Pons (tissue), 1 donor: ENCODE measurements around the gene LRRK1.

Experiments used
- DNase-seq: peaks from one replicate; pipeline ENCODE4 v3.0.0-alpha.2; 2016; ENCODE audit warnings: low spot score

Gene LRRK1, protein sequence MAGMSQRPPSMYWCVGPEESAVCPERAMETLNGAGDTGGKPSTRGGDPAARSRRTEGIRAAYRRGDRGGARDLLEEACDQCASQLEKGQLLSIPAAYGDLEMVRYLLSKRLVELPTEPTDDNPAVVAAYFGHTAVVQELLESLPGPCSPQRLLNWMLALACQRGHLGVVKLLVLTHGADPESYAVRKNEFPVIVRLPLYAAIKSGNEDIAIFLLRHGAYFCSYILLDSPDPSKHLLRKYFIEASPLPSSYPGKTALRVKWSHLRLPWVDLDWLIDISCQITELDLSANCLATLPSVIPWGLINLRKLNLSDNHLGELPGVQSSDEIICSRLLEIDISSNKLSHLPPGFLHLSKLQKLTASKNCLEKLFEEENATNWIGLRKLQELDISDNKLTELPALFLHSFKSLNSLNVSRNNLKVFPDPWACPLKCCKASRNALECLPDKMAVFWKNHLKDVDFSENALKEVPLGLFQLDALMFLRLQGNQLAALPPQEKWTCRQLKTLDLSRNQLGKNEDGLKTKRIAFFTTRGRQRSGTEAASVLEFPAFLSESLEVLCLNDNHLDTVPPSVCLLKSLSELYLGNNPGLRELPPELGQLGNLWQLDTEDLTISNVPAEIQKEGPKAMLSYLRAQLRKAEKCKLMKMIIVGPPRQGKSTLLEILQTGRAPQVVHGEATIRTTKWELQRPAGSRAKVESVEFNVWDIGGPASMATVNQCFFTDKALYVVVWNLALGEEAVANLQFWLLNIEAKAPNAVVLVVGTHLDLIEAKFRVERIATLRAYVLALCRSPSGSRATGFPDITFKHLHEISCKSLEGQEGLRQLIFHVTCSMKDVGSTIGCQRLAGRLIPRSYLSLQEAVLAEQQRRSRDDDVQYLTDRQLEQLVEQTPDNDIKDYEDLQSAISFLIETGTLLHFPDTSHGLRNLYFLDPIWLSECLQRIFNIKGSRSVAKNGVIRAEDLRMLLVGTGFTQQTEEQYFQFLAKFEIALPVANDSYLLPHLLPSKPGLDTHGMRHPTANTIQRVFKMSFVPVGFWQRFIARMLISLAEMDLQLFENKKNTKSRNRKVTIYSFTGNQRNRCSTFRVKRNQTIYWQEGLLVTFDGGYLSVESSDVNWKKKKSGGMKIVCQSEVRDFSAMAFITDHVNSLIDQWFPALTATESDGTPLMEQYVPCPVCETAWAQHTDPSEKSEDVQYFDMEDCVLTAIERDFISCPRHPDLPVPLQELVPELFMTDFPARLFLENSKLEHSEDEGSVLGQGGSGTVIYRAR (N-terminal part only)

DNA sequence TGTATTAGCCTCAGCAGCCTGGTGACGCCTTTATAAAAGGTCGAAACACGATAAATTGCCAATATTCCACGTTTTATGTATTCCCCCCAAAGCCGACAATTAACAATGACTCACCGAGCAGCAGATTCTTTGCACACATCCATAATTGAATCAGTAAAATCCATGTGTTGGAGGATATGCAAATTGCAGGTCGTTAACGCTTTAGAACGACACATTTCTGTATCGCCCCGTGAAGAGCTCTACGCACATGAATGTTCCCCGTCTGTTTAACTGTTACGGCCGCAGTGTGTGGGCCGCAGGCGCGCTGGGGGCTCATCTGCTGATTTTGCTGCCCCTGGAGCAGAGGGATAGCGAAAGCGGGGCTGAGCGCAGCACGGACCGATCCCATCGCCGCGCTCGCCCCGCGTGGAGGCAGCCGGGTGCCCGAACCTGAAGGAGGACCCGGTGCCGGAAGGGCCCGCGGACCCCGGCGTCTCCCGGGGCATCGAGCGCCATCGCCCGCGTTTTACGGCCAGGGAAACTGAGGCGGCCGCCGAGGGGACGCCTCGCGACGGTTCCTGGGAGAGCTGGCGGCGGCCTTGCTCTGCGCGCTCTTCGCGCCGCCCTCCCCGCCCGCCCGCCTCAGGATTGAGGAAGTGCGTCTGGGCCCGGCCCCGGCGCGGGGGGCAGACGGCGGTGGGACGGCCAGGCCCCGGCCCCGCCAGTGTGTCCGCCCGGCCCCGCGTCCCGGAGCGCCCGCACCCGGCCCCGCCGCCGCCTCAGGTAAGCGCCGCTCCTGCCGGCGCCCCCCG, at the start of gene LRRK1:
TSS of gene LRRK1 (plus strand) at position 668 of the 791 bp plus-strand sequence. CDS start 5,276 bp downstream, outside the sequence.
- no peak for DNase-seq

DNA sequence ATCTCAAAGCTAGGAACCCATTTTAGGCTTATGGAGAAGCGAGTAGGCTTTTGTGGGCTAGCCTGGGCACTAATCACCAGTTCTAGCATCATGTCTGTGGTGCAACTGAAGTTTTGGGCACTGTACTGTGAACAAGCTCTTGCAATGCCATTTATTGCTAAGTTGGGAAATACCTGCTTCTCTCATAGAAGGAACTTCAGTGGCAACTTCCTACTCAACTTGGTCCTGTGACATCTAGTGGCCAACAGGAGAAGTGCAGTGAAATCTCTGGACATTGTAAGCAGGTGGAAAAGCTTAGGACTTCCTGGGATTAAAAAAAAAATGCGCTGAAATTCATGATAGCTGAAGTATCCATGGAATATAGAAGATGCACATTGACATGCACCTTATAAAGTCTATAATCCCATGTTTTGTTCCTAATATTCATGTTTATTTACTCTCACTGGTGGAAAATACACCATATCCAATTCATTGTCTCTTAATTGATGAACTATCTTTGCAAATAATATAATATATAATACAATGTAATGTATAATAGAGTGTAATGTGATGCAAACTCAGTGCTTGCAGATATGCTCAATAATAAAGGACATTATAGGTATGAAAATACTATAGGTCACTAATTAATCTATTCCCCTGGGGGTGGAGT, 46.0 kb upstream of the LRRK1 start:
- DNase-seq, result peak; percentile 93

DNA sequence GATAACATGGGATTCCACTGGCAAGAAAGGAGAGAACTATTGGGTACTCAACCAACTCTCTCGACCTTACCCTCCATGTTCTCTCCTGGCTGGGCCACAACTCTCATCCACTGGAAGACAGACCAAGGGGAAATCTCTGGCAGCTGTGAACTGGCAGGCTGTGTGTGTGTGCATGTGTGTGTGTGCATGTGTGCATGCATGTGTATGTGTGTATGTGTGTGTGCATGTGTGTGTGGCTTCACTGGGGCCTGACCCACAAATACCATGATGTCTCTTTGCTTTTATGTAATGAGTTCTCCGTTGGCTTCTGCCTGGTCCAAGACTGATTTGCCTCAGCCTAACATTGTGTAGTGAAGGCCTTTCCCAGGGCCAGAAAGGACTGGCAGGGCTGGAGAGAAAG, 43.7 kb upstream of the LRRK1 start:
- DNase-seq, result no peak

DNA sequence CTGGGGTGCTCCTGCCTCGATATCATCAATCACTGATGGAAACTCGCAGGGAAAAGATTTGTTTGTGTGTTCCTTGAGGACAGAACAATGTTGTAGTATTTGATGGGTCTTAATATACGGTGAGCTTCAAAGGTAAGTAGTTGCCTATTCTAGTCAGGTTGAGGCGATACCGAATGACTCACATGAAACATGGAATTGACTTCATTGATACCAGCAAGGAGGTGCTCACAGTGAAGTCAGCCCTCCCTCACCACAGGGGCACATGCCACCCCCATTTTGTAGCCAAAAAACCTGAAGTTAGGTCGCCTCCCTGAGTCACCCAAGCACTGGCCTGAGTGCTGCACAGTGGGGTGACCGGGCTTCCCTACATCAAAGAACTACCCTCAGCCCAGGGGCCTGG, 43.2 kb upstream of the LRRK1 start:
- no peak for DNase-seq

DNA sequence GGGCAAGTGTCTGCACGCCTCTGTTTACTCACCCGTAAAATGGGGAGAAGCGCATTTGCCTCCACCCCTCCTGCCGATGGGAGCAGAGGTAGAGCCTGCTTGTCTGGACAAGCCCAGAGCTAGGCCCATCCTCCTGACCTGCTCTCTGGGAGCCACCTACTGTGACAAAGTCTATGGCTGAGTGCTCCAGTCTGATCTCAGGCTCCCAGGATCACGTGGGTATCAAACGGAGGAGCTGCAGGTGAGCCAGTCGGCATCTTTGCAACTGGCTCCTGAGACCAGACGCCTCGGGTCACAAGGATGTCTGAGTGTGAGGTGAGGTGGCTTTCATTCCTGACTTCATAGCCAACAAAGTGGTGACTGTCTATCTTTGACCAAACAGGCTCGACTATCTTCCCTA, 41.6 kb upstream of the LRRK1 start:
- no peak for DNase-seq

DNA sequence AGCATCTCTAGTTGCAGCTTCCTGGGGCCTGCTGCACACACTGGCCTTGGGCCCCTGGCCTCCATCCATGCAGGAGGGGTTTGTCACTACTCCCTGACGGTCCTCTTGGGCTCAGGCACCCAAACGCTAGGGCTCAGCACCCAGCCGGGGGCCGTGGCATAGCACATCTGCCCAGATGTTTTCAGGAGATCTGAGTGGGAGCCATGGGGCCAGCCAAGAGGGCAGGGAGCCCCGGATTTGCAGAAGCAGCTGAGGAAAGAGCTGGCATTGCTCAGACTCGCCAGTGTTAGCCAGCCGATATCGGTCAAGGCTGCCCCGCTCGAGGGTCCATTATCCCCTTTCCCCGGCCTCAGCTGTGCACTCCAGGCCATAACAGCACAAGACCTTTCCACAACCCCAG, 41.0 kb upstream of the LRRK1 start:
- DNase-seq, result no peak

DNA sequence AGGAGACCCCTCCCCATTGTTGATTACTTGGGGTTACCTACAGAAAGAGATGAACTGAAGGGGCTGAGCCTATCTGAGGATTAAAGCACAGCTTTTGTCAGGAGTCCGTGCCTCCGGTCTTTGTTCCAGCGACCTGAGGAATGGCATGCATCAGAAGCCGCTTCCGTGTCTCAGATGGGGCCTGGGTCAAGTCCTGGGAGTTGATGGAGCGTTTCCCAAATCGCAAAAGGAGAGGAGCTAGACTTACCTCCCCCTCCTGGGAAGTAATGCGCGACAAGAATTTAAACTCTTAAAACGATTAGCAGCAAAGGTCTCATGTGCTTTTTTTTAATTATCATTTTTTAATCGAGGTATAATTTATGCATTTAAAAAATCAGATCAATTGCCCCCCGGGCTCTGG, 40.5 kb upstream of the LRRK1 start:
- no peak for DNase-seq

DNA sequence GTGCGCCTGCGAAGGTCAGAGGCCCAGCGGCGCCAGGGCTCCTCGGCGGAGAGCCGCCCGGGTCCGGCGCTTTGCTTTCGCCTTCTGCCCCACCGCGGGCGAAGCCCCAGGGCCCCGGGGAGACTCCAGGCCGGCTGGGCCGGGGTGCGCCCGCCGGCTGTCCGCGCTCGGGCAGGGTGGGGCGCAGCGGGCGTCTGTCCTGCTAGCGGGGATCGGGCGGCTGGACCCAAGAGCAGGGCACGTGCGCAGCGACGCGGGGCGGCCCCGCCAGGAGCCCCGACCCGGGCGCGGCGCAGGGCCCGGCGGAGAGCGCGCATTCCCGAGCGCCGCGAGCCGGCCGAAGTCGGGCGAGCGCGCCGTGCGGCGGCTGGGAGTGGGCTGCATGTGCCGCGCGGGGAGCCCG, 40.1 kb upstream of the LRRK1 start:
- no peak for DNase-seq

DNA sequence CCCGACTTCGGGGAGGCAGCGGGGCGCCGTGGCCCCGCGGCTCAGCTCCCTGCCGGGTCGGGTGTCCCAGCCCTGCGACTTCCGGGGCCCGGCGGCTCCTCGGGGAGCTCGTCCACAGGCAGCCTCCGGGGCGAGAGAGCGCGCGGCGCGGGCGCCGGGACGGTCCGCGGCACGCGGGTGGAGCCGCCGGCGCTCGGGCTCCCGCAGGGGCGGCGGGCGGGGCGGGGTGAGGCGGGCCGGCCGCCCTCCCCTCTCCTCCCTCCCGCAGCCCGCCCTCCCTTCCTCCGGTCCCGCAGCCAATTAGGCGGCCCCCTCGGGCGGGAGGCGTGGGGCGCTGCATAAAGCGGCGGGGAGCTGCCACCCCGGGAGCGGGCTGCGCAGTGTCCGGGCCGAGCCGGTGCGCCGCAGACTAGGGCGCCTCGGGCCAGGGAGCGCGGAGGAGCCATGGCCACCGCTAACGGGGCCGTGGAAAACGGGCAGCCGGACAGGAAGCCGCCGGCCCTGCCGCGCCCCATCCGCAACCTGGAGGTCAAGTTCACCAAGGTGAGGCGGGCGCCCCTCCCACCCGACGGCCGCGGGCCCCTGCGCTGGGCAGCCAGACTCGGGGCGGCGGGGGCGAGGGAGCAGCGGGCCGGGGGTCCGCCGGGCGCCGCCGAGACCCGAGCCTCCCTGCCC, 39.6 kb upstream of the LRRK1 start, which contains the start of gene ALDH1A3:
TSS of gene ALDH1A3 (plus strand) at position 368 of the 675 bp plus-strand sequence. CDS start at position 445, 77 bp downstream.
- no peak for DNase-seq

DNA sequence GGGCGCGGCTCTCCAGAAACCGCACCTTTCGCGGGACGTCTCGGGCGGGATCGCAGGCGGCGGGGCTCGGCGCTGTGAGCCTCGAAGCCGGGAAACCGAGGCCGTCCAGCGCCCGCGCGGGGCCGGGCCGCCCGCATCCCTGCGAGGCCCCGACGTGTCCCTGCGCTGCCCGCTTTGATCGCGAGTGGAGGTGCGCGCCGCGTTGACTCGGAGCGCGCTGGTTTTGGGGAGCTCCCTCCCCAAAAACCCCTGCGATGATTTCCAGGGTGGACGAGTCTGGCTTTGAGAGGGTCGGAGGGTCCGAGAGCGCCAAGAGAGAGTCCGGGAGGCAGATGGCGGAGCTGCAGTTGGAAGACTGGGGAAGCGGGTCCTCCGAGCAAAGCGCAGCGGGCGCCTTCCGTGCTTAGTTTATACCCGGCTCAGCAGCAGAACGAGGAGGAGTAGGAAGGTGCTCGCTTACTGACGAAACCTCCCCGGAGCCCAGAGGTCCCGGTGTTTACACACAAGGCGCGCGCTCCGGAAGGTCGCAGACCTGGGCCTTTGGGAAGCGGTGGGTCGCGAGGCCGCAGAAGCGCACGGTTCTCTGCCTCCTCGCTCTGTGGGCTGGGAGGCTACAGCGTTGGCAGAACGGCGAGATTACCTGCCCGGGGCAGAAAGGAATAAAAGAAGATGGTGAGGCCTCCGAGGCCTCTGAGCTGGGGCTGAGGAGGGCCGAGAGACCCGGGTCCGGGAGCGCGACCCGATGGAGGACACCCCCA, 38.8 kb upstream of the LRRK1 start:
- DNase-seq, result no peak

DNA sequence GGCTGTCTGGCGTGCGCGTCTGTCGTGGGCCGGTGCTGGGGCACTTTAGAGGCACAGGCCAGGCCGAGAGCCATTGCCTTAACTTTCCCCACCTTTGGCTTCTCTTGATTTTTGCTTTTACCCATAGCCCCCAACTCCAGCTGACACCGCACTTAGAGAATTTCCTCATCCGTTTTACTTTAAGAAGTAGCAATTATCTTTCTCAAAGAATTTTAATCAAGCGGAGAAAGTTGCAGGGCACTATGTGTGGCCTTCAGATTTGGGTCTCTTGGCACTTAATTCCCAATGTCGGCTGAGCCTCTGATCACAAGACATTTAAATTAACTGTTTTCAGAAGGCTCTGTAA, 38.3 kb upstream of the LRRK1 start:
- no peak for DNase-seq

DNA sequence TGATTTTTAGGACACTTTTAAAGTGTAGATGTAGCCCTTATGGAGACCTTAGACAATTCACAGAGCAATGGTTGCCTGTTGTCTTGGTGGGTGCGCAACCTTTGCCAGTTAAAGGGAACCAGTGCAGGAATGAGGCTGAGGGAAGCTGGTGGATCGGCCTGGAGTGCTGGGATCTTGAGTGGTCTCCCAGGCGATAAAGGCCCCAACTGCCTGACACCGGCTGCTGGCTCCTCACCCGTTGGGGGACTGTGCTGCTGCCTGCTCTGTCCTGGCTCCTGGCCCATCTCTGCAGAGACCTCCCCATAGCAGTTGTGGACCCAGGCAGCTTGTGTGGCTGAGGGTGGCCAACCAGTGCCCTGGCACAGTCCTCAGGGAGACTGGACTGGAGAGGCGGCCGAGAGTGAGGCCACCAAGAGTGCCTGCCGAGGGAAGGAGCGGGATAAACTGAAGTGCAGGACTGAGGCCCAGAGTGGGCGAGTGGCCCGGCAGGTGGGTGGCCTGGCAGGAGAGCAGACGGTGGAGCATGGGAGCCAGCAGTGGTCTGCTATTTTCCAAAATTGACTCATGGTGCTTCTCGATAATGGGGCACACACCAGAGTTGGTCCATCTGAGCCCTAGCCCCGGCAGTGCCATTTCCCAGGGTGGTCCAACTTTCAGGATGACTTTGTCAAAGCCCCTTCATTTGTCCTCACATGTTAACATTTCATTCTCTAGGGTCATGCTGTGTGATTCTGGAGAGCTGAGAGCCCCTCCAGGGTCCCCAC, 37.4 kb upstream of the LRRK1 start:
- no peak for DNase-seq

DNA sequence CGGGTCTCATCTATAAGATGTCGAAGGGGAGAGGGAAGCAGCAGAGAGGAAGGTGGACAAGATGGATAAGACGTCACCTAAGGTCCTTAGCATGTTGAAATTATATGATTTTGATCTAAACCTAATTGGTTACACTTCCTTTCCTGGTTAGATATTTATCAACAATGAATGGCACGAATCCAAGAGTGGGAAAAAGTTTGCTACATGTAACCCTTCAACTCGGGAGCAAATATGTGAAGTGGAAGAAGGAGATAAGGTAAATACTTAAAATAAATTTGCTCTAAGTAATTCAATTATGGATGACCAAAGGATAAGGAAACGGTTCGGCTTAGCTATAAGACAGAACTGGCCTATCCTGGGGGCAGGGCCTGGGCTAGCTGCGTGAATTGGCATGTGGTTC, 34.0 kb upstream of the LRRK1 start:
- DNase-seq, result no peak

DNA sequence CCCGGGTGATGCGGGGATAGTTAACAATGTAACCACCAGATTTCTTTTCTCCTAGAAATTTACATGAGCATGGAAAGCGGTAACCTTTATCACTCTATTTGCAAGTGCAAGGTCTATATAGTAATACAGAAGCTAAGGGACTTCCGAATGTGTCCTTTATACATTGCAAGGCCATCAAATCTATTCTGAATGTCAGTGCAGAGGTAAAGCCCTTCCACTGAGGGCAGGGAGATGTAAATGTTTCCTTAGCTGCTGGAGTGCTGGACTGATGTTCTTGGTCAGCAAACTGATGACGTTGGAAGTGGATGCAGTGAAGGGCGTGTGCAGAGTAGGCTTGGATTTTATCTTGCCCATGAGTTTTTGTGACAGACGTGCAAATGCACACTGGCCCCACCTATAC, 33.3 kb upstream of the LRRK1 start:
- no peak for DNase-seq

DNA sequence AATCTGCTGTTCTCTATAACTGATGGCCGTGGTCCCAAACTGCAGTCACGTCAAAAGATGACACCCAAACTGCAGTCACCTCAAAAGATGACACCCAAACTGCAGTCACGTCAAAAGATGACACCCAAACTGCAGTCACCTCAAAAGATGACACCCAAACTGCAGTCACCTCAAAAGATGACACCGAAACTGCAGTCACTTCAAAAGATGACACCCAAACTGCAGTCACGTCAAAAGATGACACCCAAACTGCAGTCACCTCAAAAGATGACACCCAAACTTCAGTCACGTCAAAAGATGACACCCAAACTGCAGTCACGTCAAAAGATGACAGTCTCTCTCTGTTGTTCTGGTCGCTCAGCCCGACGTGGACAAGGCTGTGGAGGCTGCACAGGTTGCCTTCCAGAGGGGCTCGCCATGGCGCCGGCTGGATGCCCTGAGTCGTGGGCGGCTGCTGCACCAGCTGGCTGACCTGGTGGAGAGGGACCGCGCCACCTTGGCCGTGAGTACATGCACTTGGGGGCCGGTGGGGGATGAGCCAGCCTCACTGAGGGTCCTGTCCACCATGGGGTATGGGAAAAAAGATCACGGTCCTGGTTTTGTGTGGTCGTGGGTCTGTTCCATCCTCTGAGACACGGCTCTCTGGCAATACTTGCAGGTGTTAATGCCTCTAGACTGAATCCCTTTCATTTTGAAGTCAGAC, 31.8 kb upstream of the LRRK1 start:
- DNase-seq, result no peak

DNA sequence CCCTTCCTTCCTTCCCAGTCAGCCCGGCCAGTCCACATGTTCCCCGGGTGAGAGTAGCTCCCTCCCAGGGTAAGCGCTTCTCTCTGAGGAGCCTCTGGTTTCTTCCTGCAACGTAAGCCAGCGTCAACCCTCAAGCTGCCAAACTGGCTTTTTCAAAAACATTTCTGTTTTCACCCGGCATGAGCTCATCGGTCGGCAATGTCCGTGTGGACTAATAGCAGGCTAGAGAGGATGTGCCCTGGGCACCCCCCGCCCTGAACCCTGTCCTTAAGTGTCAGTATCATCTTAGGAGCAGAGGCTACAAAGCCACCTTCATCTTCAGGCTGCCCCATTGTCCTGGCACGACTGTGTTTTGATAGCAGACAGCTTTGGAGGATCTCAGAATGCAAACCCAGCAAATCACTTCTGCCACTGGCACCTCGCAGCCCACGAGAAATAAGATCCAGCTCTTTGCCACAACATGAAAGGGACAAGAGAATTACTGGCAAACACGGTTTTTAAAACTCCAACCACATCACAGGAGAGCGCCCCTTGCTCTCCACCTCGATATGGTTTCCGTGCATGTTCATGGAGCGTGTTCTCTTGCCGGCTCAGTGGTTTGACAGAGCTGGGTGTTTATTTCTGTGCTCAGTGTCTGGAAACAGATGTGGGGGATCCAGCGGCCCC, 29.6 kb upstream of the LRRK1 start:
- no peak for DNase-seq

DNA sequence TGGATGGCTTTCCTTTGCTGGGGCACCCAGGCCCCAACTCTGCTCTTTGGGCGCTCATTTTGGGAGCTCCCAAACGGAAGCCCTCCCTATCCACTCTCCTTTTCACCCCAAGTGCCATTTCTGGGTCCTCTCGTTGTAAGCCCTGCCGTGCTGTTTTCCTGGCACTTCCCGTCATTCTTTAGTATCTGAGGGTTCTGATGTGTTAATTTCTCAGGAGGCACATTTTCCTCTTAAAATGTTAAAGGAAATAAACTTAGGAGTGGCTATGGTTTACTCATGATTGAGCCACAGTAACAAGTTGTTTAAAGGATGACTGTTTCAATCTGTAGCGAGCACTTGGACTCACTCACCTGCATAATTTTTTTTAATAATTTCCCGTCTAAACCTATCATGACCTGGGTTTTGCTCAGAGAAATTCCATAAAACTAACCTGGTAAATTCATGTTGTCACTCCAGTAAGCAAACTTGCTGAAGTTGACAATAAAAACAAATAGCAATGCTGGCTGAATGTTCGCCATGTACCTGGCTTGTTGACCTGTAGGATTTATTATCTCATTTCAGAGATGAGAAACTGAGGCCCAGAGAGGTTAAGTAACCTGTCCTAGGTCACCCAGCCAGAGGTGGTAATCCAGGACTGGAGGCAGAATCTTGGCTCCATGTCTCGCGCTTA, 29.0 kb upstream of the LRRK1 start:
- DNase-seq, result no peak
